ENCODE results near the gene PLCB4. TPM values are rescaled to one million over a fixed set of nuclear protein-coding genes. Genes with fewer than 3 reads are reported as not detected.

Gene PLCB4
- total RNA-seq, 1 donor = 3.5 TPM

- no peak for TF ChIP-seq CTCF (IDR thresholded peaks at IDR 0.05; ENCODE audit: insufficient read depth, low read depth, low read length)
- peak; percentile 9 for DNase-seq (ENCODE audit: low read depth)
- no peak overlapping the region for H3K4me3 ChIP-seq (ENCODE audit: low read depth, low read length)
Observed at GRCh38 chr20:9262653-9263194, 193.8 kb downstream of the PLCB4 start.

- no peak for TF ChIP-seq CTCF (IDR thresholded peaks at IDR 0.05; ENCODE audit: insufficient read depth, low read depth, low read length)
- DNase-seq (ENCODE audit: low read depth) = peak; percentile 39
- H3K4me3 ChIP-seq (ENCODE audit: low read depth, low read length) = no peak overlapping the region
Observed at GRCh38 chr20:9269280-9269971, 200.5 kb downstream of the PLCB4 start.

DNA sequence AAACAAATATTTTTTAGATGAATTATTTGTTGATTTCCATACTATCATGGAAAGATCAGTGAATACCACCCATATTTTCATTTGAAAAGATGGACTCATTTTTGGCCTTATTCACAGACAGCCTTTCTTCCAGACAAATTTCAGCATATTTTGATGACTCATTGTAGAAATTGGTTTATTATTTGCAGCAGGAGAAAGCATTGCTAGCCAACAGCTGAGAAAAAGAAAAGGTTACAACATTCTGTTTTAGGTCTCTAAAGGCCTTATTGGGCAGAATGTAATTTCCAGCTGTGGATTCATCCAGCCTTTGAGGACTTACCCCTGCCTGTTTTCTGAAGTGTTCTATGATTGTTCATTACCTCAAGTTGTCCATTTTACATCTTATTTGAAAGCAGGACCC is 201.9 kb downstream of the PLCB4 start:
- TF ChIP-seq CTCF (IDR thresholded peaks at IDR 0.05; ENCODE audit: insufficient read depth, low read depth, low read length) = no peak
- no peak overlapping the region for H3K4me3 ChIP-seq (ENCODE audit: low read depth, low read length)
- peak; percentile 55 for DNase-seq (ENCODE audit: low read depth)

- TF ChIP-seq CTCF (IDR thresholded peaks at IDR 0.05; ENCODE audit: insufficient read depth, low read depth, low read length) = no peak
- no peak for DNase-seq (ENCODE audit: low read depth)
- H3K4me3 ChIP-seq (ENCODE audit: low read depth, low read length) = no peak overlapping the region
Observed at GRCh38 chr20:9276966-9277468, 208.1 kb downstream of the PLCB4 start.

DNA sequence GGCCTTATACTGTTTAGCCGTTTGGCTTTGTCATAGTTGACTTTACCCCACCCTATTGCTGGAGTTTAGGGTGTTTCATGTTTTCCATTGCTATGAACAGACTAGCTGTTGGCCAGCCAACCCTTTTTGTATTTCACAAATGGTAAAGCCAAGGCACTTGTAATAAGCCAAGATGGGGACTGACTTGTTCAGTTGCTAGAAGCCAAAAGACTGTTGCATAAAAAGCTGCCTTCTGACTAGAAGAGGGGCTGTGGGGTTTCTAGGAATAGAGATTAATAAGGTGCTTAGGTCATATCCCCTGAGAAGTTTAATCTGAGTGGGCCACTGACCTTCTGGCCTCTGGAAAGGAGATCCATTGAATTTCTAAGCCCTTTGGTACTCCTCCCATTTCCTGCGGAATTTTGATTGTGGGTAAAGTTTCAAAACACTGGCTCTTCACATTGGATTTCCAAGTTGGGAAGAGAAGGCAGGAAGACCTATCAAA is 211.1 kb downstream of the PLCB4 start:
- no peak for TF ChIP-seq CTCF (IDR thresholded peaks at IDR 0.05; ENCODE audit: insufficient read depth, low read depth, low read length)
- no peak for DNase-seq (ENCODE audit: low read depth)
- H3K4me3 ChIP-seq (ENCODE audit: low read depth, low read length) = no peak overlapping the region

GRCh38 chr20:9280666-9281065 is 211.8 kb downstream of the PLCB4 start:
- H3K4me3 ChIP-seq (ENCODE audit: low read depth, low read length) = no peak overlapping the region
- DNase-seq (ENCODE audit: low read depth) = no peak
- TF ChIP-seq CTCF (IDR thresholded peaks at IDR 0.05; ENCODE audit: insufficient read depth, low read depth, low read length) = no peak

All from fibroblast of villous mesenchyme (primary cell).